GM23248 (cell line): Measurements from ENCODE around the gene TPPP3. TPM values are rescaled to one million over a fixed set of nuclear protein-coding genes. Genes with fewer than 3 reads are reported as not detected.

Experiments
- DNase-seq: peaks from one replicate; pipeline ENCODE4 v3.0.0-alpha.2; 2015
- H2AFZ ChIP-seq: fragments of 200-600 bp; sonication (generic); 2 replicates; pipeline ENCODE4 v1.6.1; 2016; ENCODE audit warnings: antibody characterized with exemption
- H3F3A ChIP-seq: fragments of 200-600 bp; sonication (generic); 2 replicates; pipeline ENCODE4 v1.6.1; 2016; ENCODE audit warnings: mild to moderate bottlenecking, antibody characterized with exemption, mixed run types; ENCODE audit not compliant: insufficient read depth
- H3K27ac ChIP-seq: fragments of 200-600 bp; sonication (generic); 2 replicates; pipeline ENCODE4 v1.5.1; 2016; ENCODE audit warnings: mild to moderate bottlenecking
- H3K27me3 ChIP-seq: fragments of 200-600 bp; sonication (generic); replicated peaks from 2 replicates; pipeline ENCODE4 v1.6.1; 2016; ENCODE audit warnings: mild to moderate bottlenecking; ENCODE audit not compliant: insufficient read depth
- H3K36me3 ChIP-seq: fragments of 200-600 bp; sonication (generic); 2 replicates; pipeline ENCODE4 v1.6.1; 2016; ENCODE audit warnings: low read depth, mild to moderate bottlenecking
- H3K4me1 ChIP-seq: fragments of 200-600 bp; sonication (generic); 2 replicates; pipeline ENCODE4 v1.6.1; 2016; ENCODE audit warnings: mild to moderate bottlenecking; ENCODE audit not compliant: insufficient read depth
- H3K4me2 ChIP-seq: fragments of 200-600 bp; sonication (generic); one replicate; pipeline ENCODE4 v1.6.1; 2016; ENCODE audit warnings: mild to moderate bottlenecking; ENCODE audit not compliant: unreplicated experiment
- H3K4me3 ChIP-seq: fragments of 200-600 bp; sonication (generic); 2 replicates; pipeline ENCODE4 v1.5.1; 2016; ENCODE audit warnings: mild to moderate bottlenecking
- H3K79me2 ChIP-seq: fragments of 200-600 bp; sonication (generic); 2 replicates; pipeline ENCODE4 v1.6.1; 2016; ENCODE audit warnings: mild to moderate bottlenecking; ENCODE audit not compliant: insufficient read depth
- H3K9ac ChIP-seq: fragments of 200-600 bp; sonication (generic); 2 replicates; pipeline ENCODE4 v1.6.1; 2016; ENCODE audit warnings: mild to moderate bottlenecking
- H3K9me2 ChIP-seq: fragments of 200-600 bp; sonication (generic); 2 replicates; pipeline ENCODE4 v1.6.1; 2016; ENCODE audit warnings: mixed run types, mild to moderate bottlenecking, moderate library complexity; ENCODE audit not compliant: insufficient read depth
- H3K9me3 ChIP-seq: fragments of 200-600 bp; sonication (generic); one replicate; pipeline ENCODE4 v1.6.1; 2017; ENCODE audit warnings: low read depth
- H4K20me1 ChIP-seq: fragments of 200-600 bp; sonication (generic); 2 replicates; pipeline ENCODE4 v1.6.0; 2016; ENCODE audit not compliant: insufficient read depth
- EZH2 ChIP-seq: fragments of 200-600 bp; sonication (generic); IDR thresholded peaks from 2 replicates; pipeline ENCODE4 v1.6.1; 2018; ENCODE audit warnings: antibody characterized with exemption, mild to moderate bottlenecking; ENCODE audit not compliant: insufficient read depth, poor library complexity, severe bottlenecking
- EZH2phosphoT487 ChIP-seq: fragments of 200-600 bp; sonication (generic); IDR thresholded peaks from 2 replicates; pipeline ENCODE4 v1.6.1; 2018; ENCODE audit warnings: antibody characterized with exemption, moderate library complexity, mild to moderate bottlenecking, low read depth; ENCODE audit not compliant: insufficient read depth
- WGBS, 2 experiments: methylation state at CpG; one replicate each; pipeline ENCODE4 v1.1.6; 2015 to 2017; ENCODE audit warnings: low lambda C conversion rate in 2 of 2, low coverage in 1 of 2; ENCODE audit errors: missing lambda C conversion rate in 2 of 2; 5-methylcytosine and 5-hydroxymethylcytosine counted together
- in situ Hi-C: fragments of 300-500 bp; cut with MboI; formaldehyde crosslinking; loops from 2 replicates; pipeline ENCODE4 v1.15.0; 2020
- polyA plus RNA-seq: library from polyadenylated mRNA; unstranded; fragments of >200 nt; fragmentation: Nextera tagmentation; extraction: Ambion mirVana; gene quantifications from 2 replicates; pipeline ENCODE4 v1.2.1, GENCODE V29; 2016
- total RNA-seq: library from RNA; depleted of rRNA; stranded (reverse); fragments of >200 nt; shearing (Covaris generic); gene quantifications from 2 replicates; pipeline ENCODE4 v1.2.3, GENCODE V29; 2014

The TPPP3 gene
- total and polyA plus RNA-seq, 2 experiments from 2014 or later = 1.9 TPM; not detected in 1

DNA sequence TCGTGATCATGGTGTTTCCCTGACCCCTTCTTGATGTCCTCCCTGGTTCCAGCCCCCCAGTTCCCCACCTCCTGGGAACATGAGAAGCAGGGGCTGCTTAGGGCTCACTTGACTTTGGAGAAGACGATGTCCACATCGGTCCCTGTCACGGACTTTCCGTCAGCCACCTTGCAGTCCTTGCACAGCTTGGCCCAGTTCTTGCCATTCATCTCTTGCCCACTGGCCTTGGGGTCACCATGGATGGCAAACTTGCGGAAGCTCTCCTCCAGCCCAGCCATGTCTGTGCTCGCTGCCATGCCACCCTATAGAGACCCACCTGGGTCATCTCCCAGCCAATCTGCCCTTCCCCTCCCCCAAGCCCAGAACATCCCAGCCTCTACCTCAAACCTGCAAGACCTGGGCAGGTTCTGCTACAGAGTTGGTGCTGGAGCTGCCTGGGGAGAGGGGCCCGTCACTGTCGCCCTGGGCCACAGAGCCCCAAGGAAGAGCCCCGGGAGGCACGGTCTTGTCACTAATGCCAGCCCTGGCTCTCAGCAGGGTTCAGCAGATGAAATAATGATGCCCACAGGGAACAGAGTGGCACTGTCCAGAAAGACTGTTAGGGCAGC lies 2.4 kb downstream of the TPPP3 start:
- Histone ChIP-seq H4K20me1 (no peaks in the 10 kb centered on the region), H3K4me2 (no peak overlapping the region), H3K9me2 (no peaks in the 10 kb centered on the region), H3K79me2 (no peaks in the 10 kb centered on the region), H3K4me1 (no peaks in the 10 kb centered on the region), H3K9ac (no peak overlapping the region), H2AFZ (no peak overlapping the region), H3F3A (no peaks in the 10 kb centered on the region), H3K27me3 (no peaks in the 10 kb centered on the region), H3K9me3 (no peaks in the 10 kb centered on the region), H3K4me3 (no peak overlapping the region), H3K27ac (no peak overlapping the region), H3K36me3 (no peaks in the 10 kb centered on the region)
- 89 to 92% methylated on average over 11 of the region's 11 CpGs for WGBS, 2 experiments
- in situ Hi-C loops = no loop called here
- TF ChIP-seq EZH2 = no peak
- no peak for TF ChIP-seq EZH2phosphoT487
- no peak for DNase-seq

DNA sequence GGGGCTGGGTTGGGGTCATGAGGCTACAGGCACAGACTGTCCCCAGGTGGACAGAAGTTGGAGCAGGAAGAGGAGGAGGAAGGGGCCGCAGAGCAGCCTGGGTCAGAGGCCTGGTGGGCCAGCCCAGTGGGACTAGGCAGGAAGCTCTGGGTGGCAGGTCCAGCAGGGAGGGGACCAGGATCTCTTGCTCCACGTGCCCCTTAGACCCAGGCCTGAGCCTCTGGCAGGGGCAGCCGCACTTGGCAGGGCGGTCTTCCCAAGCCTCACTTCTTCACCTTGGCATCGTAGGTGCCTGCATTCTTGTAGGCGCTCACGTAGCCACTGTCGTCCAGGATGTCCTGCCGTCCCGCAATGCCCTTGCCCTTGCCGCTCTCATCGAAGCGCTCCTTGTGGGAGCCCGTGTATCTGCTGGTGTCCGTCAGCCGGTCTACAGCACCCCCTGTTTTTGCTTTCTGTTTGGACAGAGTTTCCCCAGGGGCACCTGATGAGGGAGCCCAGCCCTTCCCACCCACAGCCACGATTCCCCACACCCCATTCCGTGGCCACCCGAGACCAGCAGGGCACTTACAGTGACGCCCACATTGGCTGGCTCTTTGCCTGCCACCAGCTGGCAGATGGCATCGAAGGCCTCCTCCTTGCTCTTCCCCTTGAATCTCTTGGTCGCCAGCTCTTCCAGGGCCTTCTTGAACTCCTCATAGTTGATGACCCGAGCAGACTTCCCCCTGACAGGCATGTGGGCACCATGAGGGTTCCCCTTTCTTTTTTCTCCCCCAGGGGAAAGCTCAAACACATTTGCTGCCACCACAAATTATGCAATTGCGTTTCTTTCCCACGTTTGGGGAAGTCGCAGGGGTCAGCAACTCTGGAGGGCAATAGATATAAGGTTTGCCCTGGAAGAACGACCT lies 3.1 kb downstream of the TPPP3 start:
- 85 to 86% methylated on average over 26 to 27 of the region's 27 CpGs for WGBS, 2 experiments
- no peak overlapping the region for H3K4me2 ChIP-seq
- no peak for TF ChIP-seq EZH2
- in situ Hi-C loops = no loop called here
- H3K27ac ChIP-seq = no peak overlapping the region
- H3K27me3 ChIP-seq = no peaks in the 10 kb centered on the region
- no peaks in the 10 kb centered on the region for H3K79me2 ChIP-seq
- H4K20me1 ChIP-seq = no peaks in the 10 kb centered on the region
- H3K4me3 ChIP-seq = no peak overlapping the region
- no peaks in the 10 kb centered on the region for H3F3A ChIP-seq
- no peak overlapping the region for H2AFZ ChIP-seq
- no peaks in the 10 kb centered on the region for H3K9me2 ChIP-seq
- DNase-seq = no peak
- no peaks in the 10 kb centered on the region for H3K9me3 ChIP-seq
- H3K36me3 ChIP-seq = no peaks in the 10 kb centered on the region
- H3K9ac ChIP-seq = no peak overlapping the region
- 0 out of 2 replicates have a peak, but pooled peaks cover 2% of the 10 kb centered on the region for H3K4me1 ChIP-seq

DNA sequence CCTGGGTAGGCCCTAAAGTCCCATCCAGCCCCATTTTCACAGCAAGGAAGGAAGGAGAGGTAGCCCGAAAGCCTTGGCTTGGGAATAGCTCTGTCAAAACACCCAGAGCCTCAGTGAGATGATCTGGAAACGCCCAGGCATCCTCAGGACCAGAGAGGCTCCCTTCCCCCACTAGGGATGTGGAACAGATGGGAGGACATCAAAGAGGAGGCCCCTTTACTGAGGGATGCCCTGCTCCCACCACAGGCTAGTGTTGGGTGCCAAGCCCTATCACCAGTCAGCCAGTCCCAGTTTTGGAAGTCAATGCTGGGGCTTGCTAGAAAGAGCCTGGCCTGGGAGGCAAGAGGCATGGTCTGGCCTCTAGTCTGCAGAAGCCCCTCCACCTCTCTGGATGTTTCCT lies 4.7 kb downstream of the TPPP3 start:
- Histone ChIP-seq H3K36me3 (no peaks in the 10 kb centered on the region), H3K4me3 (no peak overlapping the region), H3K27ac (no peak overlapping the region), H2AFZ (no peak overlapping the region), H3K27me3 (no peaks in the 10 kb centered on the region), H4K20me1 (no peaks in the 10 kb centered on the region), H3K4me1 (0 out of 2 replicates have a peak, but pooled peaks cover 7% of the 10 kb centered on the region), H3K9me3 (no peaks in the 10 kb centered on the region), H3F3A (no peaks in the 10 kb centered on the region), H3K79me2 (no peaks in the 10 kb centered on the region), H3K9me2 (no peaks in the 10 kb centered on the region), H3K9ac (no peak overlapping the region), H3K4me2 (no peak overlapping the region)
- WGBS, 2 experiments = 86 to 100% methylated on average over 2 of the region's 2 CpGs
- no peak for TF ChIP-seq EZH2phosphoT487
- TF ChIP-seq EZH2 = no peak
- in situ Hi-C loops = no loop called here
- DNase-seq = no peak

DNA sequence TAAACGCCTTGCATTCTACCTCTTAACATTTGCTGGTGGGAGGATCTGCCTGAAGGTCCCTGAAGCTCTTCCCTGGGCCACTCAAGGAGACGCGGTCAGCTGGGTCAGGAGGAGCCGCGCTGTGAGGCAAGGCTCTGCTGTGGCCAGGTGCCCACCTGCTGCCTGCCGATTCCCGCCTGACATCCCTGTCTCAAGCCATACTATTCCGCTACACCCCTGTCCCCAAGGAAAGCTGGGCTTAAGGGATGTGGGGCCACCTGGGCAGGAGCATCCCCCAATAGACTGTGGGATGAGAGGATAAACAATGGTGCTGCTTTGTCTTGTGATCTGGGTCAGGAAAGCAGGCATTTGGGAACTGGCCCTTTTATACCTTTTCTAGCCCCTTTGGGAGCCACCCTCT lies 5.1 kb downstream of the TPPP3 start:
- in situ Hi-C loops = no loop called here
- Histone ChIP-seq H3K4me2 (no peak overlapping the region), H3K9me3 (no peaks in the 10 kb centered on the region), H3F3A (no peaks in the 10 kb centered on the region), H4K20me1 (no peaks in the 10 kb centered on the region), H3K9ac (no peak overlapping the region), H3K9me2 (no peaks in the 10 kb centered on the region), H2AFZ (no peak overlapping the region), H3K36me3 (no peaks in the 10 kb centered on the region), H3K27me3 (no peaks in the 10 kb centered on the region), H3K79me2 (no peaks in the 10 kb centered on the region), H3K4me1 (0 out of 2 replicates have a peak, but pooled peaks cover 7% of the 10 kb centered on the region), H3K4me3 (no peak overlapping the region), H3K27ac (no peak overlapping the region)
- DNase-seq = no peak
- TF ChIP-seq EZH2 = no peak
- no peak for TF ChIP-seq EZH2phosphoT487
- 86% methylated on average over 8 of the region's 8 CpGs for WGBS, 2 experiments
